GM23338 (cell line): ENCODE measurements around the gene STK11IP.

Source experiments
- CREB1 ChIP-seq: fragments of 250-450 bp; sonication (Bioruptor Pico); IDR thresholded peaks from 2 replicates; pipeline ENCODE4 v1.5.0; 2020; ENCODE audit warnings: low read depth, mild to moderate bottlenecking, moderate library complexity
- EZH2 ChIP-seq: fragments of 200-600 bp; sonication (generic); IDR thresholded peaks from one replicate; pipeline ENCODE4 v1.8.0; 2017; ENCODE audit warnings: antibody characterized with exemption, mild to moderate bottlenecking, low read depth; ENCODE audit not compliant: unreplicated experiment
- EZH2phosphoT487 ChIP-seq: fragments of 200-600 bp; sonication (generic); IDR thresholded peaks from one replicate; pipeline ENCODE4 v1.8.1; 2018; ENCODE audit warnings: antibody characterized with exemption; ENCODE audit not compliant: unreplicated experiment
- JUNB ChIP-seq: IDR thresholded peaks from one replicate; pipeline ENCODE4 v1.6.1; 2016; ENCODE audit warnings: antibody characterized with exemption; ENCODE audit not compliant: unreplicated experiment
- NANOG ChIP-seq: IDR thresholded peaks from 2 replicates; pipeline ENCODE4 v1.6.1; 2016; ENCODE audit warnings: antibody characterized with exemption, borderline replicate concordance
- POLR2AphosphoS5 ChIP-seq: IDR thresholded peaks from 2 replicates; pipeline ENCODE4 v1.6.1; 2016; ENCODE audit warnings: antibody characterized with exemption, low read depth
- STAT1 ChIP-seq: IDR thresholded peaks from one replicate; pipeline ENCODE4 v1.6.1; 2016; ENCODE audit warnings: antibody characterized with exemption; ENCODE audit not compliant: unreplicated experiment
- TF ChIP-seq, protein P1 (sequence below): IDR thresholded peaks from one replicate; pipeline ENCODE4 v1.6.1; 2018; ENCODE audit warnings: antibody characterized with exemption; ENCODE audit not compliant: unreplicated experiment
- TF ChIP-seq, protein P2 (sequence below), 2 experiments: fragments of 200-600 bp in 1 of 2; sonication (generic) in 1 of 2; conservative IDR thresholded peaks; 2 replicates each; pipeline versions ENCODE4 v1.5.1 to v1.6.1; 2016 to 2017; ENCODE audit warnings: antibody characterized with exemption in 2 of 2, low read depth in 2 of 2, mild to moderate bottlenecking in 2 of 2, moderate library complexity in 1 of 2
- TF ChIP-seq, protein P3 (sequence below): IDR thresholded peaks from 2 replicates; pipeline ENCODE4 v1.6.1; 2016; ENCODE audit warnings: antibody characterized with exemption

DNA sequence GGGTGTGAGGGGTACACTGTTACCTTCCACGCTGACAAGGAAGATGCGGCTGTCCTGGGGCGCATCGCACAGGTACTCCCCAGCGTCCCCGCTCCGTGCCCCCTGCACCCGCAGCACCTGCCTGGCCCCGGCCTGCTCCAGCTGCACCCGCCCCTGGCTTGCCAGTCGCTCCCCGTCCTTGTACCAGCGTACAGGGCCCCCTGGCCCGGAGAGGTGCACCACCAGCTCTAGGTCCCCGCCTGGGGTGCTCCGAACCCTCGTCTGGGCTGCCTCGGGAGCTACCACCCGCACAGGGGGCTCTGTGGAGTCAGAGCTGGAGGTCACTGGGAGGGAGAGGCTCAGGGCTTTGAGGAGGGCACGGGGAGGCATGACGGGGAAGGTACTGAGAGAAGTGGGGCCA, 40.3 kb upstream of the STK11IP start:
- TF ChIP-seq NANOG, result no peak
- TF ChIP-seq, protein P1, sequence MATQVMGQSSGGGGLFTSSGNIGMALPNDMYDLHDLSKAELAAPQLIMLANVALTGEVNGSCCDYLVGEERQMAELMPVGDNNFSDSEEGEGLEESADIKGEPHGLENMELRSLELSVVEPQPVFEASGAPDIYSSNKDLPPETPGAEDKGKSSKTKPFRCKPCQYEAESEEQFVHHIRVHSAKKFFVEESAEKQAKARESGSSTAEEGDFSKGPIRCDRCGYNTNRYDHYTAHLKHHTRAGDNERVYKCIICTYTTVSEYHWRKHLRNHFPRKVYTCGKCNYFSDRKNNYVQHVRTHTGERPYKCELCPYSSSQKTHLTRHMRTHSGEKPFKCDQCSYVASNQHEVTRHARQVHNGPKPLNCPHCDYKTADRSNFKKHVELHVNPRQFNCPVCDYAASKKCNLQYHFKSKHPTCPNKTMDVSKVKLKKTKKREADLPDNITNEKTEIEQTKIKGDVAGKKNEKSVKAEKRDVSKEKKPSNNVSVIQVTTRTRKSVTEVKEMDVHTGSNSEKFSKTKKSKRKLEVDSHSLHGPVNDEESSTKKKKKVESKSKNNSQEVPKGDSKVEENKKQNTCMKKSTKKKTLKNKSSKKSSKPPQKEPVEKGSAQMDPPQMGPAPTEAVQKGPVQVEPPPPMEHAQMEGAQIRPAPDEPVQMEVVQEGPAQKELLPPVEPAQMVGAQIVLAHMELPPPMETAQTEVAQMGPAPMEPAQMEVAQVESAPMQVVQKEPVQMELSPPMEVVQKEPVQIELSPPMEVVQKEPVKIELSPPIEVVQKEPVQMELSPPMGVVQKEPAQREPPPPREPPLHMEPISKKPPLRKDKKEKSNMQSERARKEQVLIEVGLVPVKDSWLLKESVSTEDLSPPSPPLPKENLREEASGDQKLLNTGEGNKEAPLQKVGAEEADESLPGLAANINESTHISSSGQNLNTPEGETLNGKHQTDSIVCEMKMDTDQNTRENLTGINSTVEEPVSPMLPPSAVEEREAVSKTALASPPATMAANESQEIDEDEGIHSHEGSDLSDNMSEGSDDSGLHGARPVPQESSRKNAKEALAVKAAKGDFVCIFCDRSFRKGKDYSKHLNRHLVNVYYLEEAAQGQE, result no peak
- TF ChIP-seq POLR2AphosphoS5, result no peak
- TF ChIP-seq, protein P2, sequence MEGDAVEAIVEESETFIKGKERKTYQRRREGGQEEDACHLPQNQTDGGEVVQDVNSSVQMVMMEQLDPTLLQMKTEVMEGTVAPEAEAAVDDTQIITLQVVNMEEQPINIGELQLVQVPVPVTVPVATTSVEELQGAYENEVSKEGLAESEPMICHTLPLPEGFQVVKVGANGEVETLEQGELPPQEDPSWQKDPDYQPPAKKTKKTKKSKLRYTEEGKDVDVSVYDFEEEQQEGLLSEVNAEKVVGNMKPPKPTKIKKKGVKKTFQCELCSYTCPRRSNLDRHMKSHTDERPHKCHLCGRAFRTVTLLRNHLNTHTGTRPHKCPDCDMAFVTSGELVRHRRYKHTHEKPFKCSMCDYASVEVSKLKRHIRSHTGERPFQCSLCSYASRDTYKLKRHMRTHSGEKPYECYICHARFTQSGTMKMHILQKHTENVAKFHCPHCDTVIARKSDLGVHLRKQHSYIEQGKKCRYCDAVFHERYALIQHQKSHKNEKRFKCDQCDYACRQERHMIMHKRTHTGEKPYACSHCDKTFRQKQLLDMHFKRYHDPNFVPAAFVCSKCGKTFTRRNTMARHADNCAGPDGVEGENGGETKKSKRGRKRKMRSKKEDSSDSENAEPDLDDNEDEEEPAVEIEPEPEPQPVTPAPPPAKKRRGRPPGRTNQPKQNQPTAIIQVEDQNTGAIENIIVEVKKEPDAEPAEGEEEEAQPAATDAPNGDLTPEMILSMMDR (conservative IDR thresholded peaks at IDR 0.05; ENCODE audit: low read depth in 2 of 2), result no peak
- TF ChIP-seq EZH2phosphoT487, result no peak
- no peak for TF ChIP-seq STAT1
- TF ChIP-seq EZH2, result no peak
- TF ChIP-seq, protein P3, sequence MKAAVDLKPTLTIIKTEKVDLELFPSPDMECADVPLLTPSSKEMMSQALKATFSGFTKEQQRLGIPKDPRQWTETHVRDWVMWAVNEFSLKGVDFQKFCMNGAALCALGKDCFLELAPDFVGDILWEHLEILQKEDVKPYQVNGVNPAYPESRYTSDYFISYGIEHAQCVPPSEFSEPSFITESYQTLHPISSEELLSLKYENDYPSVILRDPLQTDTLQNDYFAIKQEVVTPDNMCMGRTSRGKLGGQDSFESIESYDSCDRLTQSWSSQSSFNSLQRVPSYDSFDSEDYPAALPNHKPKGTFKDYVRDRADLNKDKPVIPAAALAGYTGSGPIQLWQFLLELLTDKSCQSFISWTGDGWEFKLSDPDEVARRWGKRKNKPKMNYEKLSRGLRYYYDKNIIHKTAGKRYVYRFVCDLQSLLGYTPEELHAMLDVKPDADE, result no peak
- no peak for TF ChIP-seq CREB1 (CRISPR knock-in tag)
- TF ChIP-seq JUNB, result no peak
